ENCODE measurements around the gene GC.

GRCh38 chr4:71697031-71697430 is 86.8 kb downstream of the GC start:
- TF ChIP-seq TAF1 (IDR thresholded peaks at IDR 0.05; ENCODE audit: borderline replicate concordance, low read depth, low read length) (no peak), POLR2A (IDR thresholded peaks at IDR 0.05; ENCODE audit: low read depth, low read length) (no peak), POLR2AphosphoS5 (IDR thresholded peaks at IDR 0.05; ENCODE audit: low read depth, low read length) (no peak)

Data from GM12892 (cell line).